ENCODE results near the gene GLI1. TPM values are rescaled to one million over a fixed set of nuclear protein-coding genes. Genes with fewer than 3 reads are reported as not detected.

GLI1 gene
- total RNA-seq, 1 donor from 2014 or later: 5.8 TPM

GRCh38 chr12:57449375-57449774 is 10.2 kb upstream of the GLI1 start:
- Histone ChIP-seq H3K27ac (ENCODE audit: low read depth, low read length) (no peak overlapping the region), H3K4me3 (ENCODE audit: insufficient read depth, low read depth, low read length) (no peak overlapping the region), H3K36me3 (ENCODE audit: insufficient read depth, low read length) (no peaks in the 10 kb centered on the region), H3K4me2 (ENCODE audit: low read length) (no peak overlapping the region), H3K9me3 (ENCODE audit: insufficient read depth, low read depth, low read length) (no peaks in the 10 kb centered on the region), H3K79me2 (ENCODE audit: insufficient read depth, low read length) (no peaks in the 10 kb centered on the region), H3K4me1 (ENCODE audit: insufficient read depth, low read length) (peaks cover 18% of the 10 kb centered on the region), H4K20me1 (ENCODE audit: insufficient read depth, low read length) (no peaks in the 10 kb centered on the region), H3K27me3 (ENCODE audit: insufficient read depth, low read length) (no peaks in the 10 kb centered on the region), H2AFZ (ENCODE audit: low read depth, low read length) (no peak overlapping the region), H3K9ac (ENCODE audit: low read length) (no peak overlapping the region)
- H3K27ac Mint-ChIP-seq (ENCODE audit: unreplicated experiment): no peak overlapping the region
- FAIRE-seq (no peak), DNase-seq (ENCODE audit: low read depth) (no peak)
- TF ChIP-seq EZH2 (IDR thresholded peaks at IDR 0.05; ENCODE audit: insufficient read depth, low read length) (no peak), CTCF (IDR thresholded peaks at IDR 0.05; ENCODE audit: insufficient read depth, low read depth, low read length) (no peak)
- H3K27me3 Mint-ChIP-seq (ENCODE audit: low read depth, unreplicated experiment): peaks cover 4% of the 10 kb centered on the region
- H3K9me3 Mint-ChIP-seq (ENCODE audit: unreplicated experiment): peaks cover 10% of the 10 kb centered on the region
- no peak overlapping the region for H3K4me3 Mint-ChIP-seq (ENCODE audit: unreplicated experiment)
- peaks cover 16% of the 10 kb centered on the region for H3K4me1 Mint-ChIP-seq (ENCODE audit: low read depth, unreplicated experiment)
- no peaks in the 10 kb centered on the region for H3K36me3 Mint-ChIP-seq (ENCODE audit: low read depth, unreplicated experiment)

- FAIRE-seq: no peak
Observed at GRCh38 chr12:57450057-57450456, 9.5 kb upstream of the GLI1 start.

More at GRCh38 chr12:57450057-57450456, 9.5 kb upstream of the GLI1 start:
- H3K4me3 ChIP-seq (ENCODE audit: insufficient read depth, low read depth, low read length): no peak overlapping the region
- peaks cover 10% of the 10 kb centered on the region for H3K9me3 Mint-ChIP-seq (ENCODE audit: unreplicated experiment)
- no peak overlapping the region for H2AFZ ChIP-seq (ENCODE audit: low read depth, low read length)
- no peak overlapping the region for H3K4me3 Mint-ChIP-seq (ENCODE audit: unreplicated experiment)
- no peaks in the 10 kb centered on the region for H3K27me3 ChIP-seq (ENCODE audit: insufficient read depth, low read length)
- H3K36me3 ChIP-seq (ENCODE audit: insufficient read depth, low read length): no peaks in the 10 kb centered on the region
- H3K27ac ChIP-seq (ENCODE audit: low read depth, low read length): no peak overlapping the region
- H3K27ac Mint-ChIP-seq (ENCODE audit: unreplicated experiment): no peak overlapping the region
- H3K4me1 ChIP-seq (ENCODE audit: insufficient read depth, low read length): peaks cover 18% of the 10 kb centered on the region
- peaks cover 22% of the 10 kb centered on the region for H3K4me1 Mint-ChIP-seq (ENCODE audit: low read depth, unreplicated experiment)
- H3K27me3 Mint-ChIP-seq (ENCODE audit: low read depth, unreplicated experiment): peaks cover 4% of the 10 kb centered on the region
- no peaks in the 10 kb centered on the region for H4K20me1 ChIP-seq (ENCODE audit: insufficient read depth, low read length)
- H3K9me3 ChIP-seq (ENCODE audit: insufficient read depth, low read depth, low read length): no peaks in the 10 kb centered on the region
- TF ChIP-seq EZH2 (IDR thresholded peaks at IDR 0.05; ENCODE audit: insufficient read depth, low read length) (no peak), CTCF (IDR thresholded peaks at IDR 0.05; ENCODE audit: insufficient read depth, low read depth, low read length) (no peak)
- no peak overlapping the region for H3K9ac ChIP-seq (ENCODE audit: low read length)
- H3K36me3 Mint-ChIP-seq (ENCODE audit: low read depth, unreplicated experiment): no peaks in the 10 kb centered on the region
- no peak for DNase-seq (ENCODE audit: low read depth)
- H3K79me2 ChIP-seq (ENCODE audit: insufficient read depth, low read length): no peaks in the 10 kb centered on the region
- H3K4me2 ChIP-seq (ENCODE audit: low read length): no peak overlapping the region

Measured in astrocyte (in vitro differentiated cells and primary cell).